GM19238 (cell line): ENCODE measurements around the gene MAN2A1.
"Not testable (repeated sequence)": the region's sequence is repeated elsewhere in the genome, so short reads cannot be mapped to it uniquely, and the experiment has no call there.

Experiments
- DNase-seq: peaks from one replicate; pipeline ENCODE4 v3.0.0; 2011; ENCODE audit warnings: low spot score; ENCODE audit not compliant: insufficient read length

Gene MAN2A1

GRCh38 chr5:109865637-109866036 is 175.9 kb downstream of the MAN2A1 start:
- no peak for DNase-seq

GRCh38 chr5:109866051-109866450 is 176.3 kb downstream of the MAN2A1 start:
- DNase-seq, result no peak

GRCh38 chr5:109868737-109869136 is 179.0 kb downstream of the MAN2A1 start:
- DNase-seq, result no peak

DNA sequence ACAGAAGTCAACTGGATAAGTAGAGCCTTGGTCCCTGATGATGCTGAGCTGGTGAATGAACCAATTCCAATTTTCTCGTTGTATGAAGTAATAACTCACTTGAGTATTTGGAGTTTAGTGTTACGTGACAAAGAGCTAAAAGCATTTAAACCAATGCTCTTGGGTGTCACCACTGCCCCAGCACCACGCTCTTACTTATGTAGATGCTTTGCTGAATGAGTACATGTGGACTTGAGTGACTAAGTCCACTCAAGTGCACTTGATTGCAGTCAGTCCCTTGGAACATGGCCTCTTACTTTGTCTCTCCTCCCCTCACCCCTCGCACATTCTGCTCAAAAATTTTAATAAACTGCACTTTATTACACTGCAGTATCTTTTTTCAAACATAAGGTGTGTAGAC is 184.0 kb downstream of the MAN2A1 start:
- DNase-seq, result no peak

- DNase-seq, result no peak
These were observed 184.4 kb downstream of the MAN2A1 start for GRCh38 chr5:109874108-109874507.

GRCh38 chr5:109876030-109876725 is 186.5 kb downstream of the MAN2A1 start:
- no peak for DNase-seq

DNA sequence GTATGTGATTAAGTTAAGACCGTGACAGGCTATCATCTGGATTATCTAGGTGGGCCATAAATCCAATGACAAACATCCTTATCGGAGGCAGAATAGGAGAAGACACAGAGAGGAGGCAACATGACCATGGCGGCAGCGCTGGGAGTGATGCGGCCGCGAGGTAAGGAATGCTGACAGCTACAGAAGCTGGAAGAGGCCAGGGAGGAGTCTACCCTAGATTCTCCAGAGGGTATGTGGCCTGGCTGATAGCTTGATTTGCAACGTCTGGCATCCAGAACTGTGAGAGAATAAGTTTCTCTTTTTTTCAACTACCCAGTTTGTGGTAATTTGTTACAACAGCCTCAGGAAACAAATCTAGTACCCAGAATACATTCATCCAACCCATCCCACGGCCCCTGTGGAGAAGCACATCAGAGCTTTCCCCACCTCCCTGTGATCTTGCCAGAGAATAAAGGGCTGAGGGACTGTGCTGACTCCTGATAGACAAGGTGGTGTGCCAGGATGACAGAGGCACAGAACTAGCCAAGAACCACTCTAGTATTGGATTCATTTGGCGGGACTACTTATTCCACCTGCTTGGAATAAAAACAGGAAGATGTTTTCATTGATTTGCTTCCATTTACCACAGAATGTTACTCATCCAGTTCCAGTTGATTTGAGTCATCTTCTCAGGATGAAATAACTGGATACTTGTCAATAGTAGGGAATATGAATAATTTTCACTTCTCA is 187.4 kb downstream of the MAN2A1 start:
- no peak for DNase-seq

- DNase-seq, result no peak
These were observed 187.9 kb downstream of the MAN2A1 start for GRCh38 chr5:109877670-109878045.

- DNase-seq, result no peak
These were observed 189.2 kb downstream of the MAN2A1 start for GRCh38 chr5:109878887-109879286.

- no peak for DNase-seq
These were observed 191.4 kb downstream of the MAN2A1 start for GRCh38 chr5:109880907-109881685.

DNA sequence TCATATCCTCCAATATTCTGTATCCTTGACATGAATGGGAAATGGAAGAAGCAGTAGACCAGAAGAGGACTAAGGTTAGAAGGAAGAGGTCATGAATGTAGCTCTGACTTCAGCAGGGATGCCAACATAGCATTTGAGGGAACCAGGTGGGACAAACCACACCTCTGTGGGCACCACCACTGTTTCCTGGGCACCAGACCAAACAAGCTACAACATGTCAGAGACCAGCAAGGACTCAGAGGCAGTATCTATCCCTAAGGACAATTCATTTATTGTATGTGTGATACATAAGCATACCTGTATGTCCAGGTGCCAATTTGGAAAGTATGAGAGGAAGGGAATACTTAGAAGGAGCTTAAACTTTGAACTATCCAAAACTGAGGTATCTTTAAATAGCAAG is 192.8 kb downstream of the MAN2A1 start:
- DNase-seq, result no peak

DNA sequence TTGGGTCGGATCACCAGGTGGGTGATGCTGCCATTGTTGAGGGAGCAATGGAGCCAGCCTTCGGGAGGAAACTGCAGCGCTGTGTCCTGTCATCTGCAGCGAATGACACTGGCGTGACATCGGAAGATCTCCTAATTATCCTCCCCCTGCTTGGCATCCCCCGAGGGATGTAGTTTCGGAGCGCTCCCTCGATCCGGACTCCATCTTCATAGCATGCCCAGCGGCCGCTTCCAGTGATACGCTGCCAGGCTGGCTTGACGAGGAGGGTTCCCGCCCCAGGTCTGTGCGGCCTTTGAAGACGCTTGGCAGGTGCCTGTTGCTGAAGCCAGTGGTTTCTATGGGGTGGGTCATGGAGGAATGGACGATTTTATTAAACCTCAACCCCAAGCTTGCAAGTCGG is 194.9 kb downstream of the MAN2A1 start:
- DNase-seq, result no peak

DNA sequence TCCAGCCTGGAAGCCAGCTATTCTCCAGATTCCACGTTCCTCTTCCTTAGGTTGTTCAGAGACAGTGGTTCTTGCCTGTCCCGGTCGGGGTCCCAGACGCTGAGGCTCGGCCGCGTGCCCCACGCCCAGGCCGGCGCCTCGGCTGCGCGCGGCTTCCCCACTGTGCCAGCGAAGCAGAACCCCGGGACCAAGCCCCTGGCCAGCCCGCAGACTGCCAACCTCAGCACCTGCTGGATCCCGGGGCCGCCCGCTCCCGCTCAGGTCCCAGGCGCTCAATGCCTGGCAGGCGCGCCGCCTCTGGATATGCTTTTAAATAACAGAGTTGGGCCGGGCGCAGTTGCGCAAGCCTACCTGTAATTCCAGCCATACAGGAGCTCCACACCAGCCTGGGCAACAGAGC is 195.5 kb downstream of the MAN2A1 start:
- no peak for DNase-seq

DNA sequence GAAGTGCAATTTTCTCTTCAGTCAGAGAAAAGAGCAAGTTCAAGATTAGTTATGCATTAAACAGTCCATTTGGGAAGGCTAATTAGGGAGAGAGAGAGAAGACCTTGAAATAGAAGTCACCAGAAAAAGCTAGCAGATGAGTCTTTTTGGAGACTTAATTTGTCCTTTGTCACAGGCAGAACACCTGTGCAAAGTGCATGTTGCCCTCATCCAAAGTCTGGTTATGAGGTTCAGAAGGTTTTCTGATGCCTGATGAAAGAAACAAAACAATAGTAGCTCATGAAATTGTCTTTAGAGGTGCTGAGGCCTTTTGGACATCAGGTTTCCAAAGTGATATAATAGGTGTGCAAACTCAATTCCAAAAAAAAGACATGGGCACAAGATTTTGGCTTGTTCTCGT is 199.3 kb downstream of the MAN2A1 start:
- DNase-seq, result no peak

GRCh38 chr5:109893271-109893670 is 203.5 kb downstream of the MAN2A1 start:
- not testable (repeated sequence) for DNase-seq

DNA sequence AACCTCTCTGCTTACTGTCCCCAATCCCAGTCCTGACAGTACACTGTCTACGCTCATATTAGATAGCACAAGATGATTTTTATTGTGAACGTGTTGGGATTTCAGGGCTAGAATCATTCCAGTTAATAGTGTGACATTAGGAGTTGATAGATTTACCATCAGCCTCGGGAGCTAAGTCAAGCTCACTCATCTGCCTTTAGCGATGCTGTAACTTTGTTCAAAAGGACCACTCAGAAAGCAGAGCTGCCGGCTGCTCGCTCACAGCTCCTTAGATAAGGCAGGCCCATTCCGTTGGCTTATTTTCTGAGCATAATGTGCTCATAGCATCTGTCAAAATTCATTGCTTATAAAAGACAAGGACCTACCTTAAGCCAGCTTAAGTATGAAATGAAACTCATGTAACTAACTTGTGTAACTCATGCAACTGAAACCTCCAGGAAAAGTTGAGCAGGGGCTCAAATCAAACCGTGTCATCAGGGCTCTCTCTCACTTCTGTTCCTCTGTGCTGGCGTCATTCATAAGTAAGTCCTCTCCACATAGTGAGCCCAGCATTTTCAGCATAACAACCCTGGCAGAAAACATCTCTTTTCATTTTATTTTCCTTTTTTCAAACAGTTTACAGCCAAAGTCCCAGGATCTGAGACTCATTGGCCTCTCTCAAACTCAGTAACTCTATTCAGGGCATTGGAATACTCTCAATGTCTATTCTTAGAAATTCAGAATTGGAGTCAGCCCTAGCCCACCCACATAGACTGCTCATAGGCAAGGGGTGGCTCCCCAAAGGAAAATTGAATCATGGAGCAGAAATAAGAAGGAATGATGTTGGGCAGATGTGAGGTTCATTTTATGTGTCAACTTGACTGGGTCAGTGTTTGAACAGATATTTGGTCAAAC is 208.8 kb downstream of the MAN2A1 start:
- DNase-seq, result no peak

DNA sequence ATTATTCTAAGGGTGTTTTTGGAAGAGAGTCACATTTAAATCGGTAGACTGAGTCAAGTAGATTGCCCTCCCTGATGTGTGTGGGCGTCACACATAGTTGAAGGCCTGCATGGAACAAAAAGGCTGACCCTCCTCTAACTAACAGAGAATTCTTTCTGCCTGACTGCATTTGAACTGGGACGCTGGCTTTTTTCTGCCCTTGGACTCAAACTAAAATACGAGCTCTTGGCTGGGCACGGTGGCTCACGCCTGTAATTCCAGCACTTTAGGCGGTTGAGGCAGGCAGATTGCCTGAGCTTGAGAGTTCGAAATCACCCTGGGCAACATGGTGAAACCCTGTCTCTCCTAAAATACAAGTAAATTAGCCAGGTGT is 209.4 kb downstream of the MAN2A1 start:
- DNase-seq, result no peak

GRCh38 chr5:109900461-109900860 is 210.7 kb downstream of the MAN2A1 start:
- DNase-seq, result no peak

DNA sequence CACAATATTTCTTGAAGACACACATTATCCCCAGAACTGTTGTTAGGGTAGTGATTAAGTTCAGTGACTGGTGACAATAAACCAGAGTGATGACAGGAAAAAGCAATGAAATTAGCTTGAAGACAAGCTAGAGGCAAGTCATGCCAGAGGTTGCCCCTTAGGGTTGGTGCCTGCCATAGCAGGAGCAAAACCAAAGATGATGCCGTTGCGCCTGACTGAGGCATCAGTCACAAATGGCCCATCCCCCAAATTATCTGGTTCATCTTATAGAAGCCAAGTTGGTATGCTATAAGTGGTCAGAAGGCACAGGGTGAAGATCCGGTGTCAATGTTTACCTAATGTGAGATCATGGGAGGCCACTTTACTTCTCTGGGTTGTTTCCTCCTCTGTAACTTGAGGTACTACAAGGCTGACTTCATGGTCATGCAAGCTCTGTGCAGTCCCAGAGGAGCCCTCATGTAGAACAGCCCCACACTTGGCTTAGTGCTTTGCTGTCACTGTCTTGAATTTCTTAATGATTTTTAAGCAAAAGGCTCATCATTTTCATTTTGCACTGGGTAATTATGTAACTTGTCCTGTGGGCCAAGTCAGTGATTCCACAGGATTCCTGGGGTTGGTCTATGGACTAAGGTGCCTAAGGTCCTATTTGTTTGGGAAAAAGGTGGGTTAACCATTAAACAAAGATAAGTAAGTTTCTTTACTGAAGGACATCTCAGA is 211.3 kb downstream of the MAN2A1 start:
- no peak for DNase-seq

- DNase-seq, result no peak
These were observed 211.9 kb downstream of the MAN2A1 start for GRCh38 chr5:109901628-109901981.

GRCh38 chr5:109903061-109903460 is 213.3 kb downstream of the MAN2A1 start:
- no peak for DNase-seq
